ENCODE results near the gene RAPGEF4. TPM values are rescaled to one million over a fixed set of nuclear protein-coding genes. Genes with fewer than 3 reads are reported as not detected.

Gene RAPGEF4
- total and polyA plus RNA-seq, 9 of the 15 experiments (the other 6 are each of a cell fraction or from before 2014, with no cell fraction given), result 0.04 to 0.33 (median 0.13) TPM; not detected in 6

DNA sequence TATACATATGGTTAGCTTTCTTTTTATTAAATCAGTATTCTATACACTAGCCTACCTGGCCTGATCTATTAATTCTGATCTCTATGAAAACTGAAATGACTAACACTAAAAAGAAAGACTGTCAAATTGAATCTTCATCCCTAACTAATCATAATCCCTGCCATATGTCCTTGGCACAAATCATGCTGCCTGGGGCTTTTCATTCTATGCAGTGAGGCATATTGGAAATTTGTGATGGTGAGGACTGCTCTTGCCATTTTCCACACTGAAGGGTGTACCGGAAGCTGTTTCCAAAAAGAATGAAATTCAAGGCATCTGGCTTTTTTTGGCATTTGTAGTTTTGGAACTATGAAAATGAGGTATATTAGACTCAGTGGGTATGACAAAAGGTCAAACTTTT, 39.7 kb downstream of the RAPGEF4 start (continued):
- TF ChIP-seq CHD7 (IDR thresholded peaks at IDR 0.05; ENCODE audit: low read depth, low read length) (no peak), ZNF124 (CRISPR knock-in tag; IDR thresholded peaks at IDR 0.05) (no peak), GTF2E2 (tag; IDR thresholded peaks at IDR 0.05) (no peak)

All from K562 (cell line).